NCI-H187 (cell line): ENCODE measurements around the gene RPL3.

Experiments used
- DNase-seq, 2 experiments: peaks; one replicate each; lab custom pipeline; 2025; lab: John Stamatoyannopoulos, UW

The RPL3 gene

GRCh38 chr22:39282645-39283321, 36.6 kb downstream of the RPL3 start:
- DNase-seq: no peak

- DNase-seq: no peak
These were observed 38.3 kb downstream of the RPL3 start for GRCh38 chr22:39281126-39281525.

GRCh38 chr22:39280250-39280649, 39.2 kb downstream of the RPL3 start:
- no peak for DNase-seq

- no peak for DNase-seq
These were observed 40.1 kb downstream of the RPL3 start for GRCh38 chr22:39279170-39279850.

- no peak for DNase-seq
These were observed 41.4 kb downstream of the RPL3 start for GRCh38 chr22:39278040-39278439.

- DNase-seq: no peak
These were observed 42.2 kb downstream of the RPL3 start for GRCh38 chr22:39277142-39277607.

GRCh38 chr22:39276440-39277141, 42.8 kb downstream of the RPL3 start:
- no peak for DNase-seq

GRCh38 chr22:39275814-39276439, 43.5 kb downstream of the RPL3 start:
- DNase-seq: no peak

- DNase-seq: no peak
These were observed 45.2 kb downstream of the RPL3 start for GRCh38 chr22:39273950-39274887.

- DNase-seq: no peak
These were observed 48.6 kb downstream of the RPL3 start for GRCh38 chr22:39270792-39271191.

- no peak for DNase-seq
These were observed 49.1 kb downstream of the RPL3 start for GRCh38 chr22:39270280-39270679.

GRCh38 chr22:39269095-39269790, 50.2 kb downstream of the RPL3 start:
- no peak for DNase-seq

- no peak for DNase-seq
These were observed 50.8 kb downstream of the RPL3 start for GRCh38 chr22:39268645-39269044.

- DNase-seq: no peak
These were observed 51.4 kb downstream of the RPL3 start for GRCh38 chr22:39267974-39268373.

- no peak for DNase-seq
These were observed 52.9 kb downstream of the RPL3 start for GRCh38 chr22:39266398-39267030.

GRCh38 chr22:39265143-39265886, 54.1 kb downstream of the RPL3 start:
- no peak for DNase-seq

GRCh38 chr22:39264349-39265038, 54.9 kb downstream of the RPL3 start:
- DNase-seq: no peak

GRCh38 chr22:39263626-39264348, 55.6 kb downstream of the RPL3 start:
- no peak for DNase-seq
